Endothelial cell of umbilical vein (primary cell): ENCODE measurements around the gene DEUP1. TPM values are rescaled to one million over a fixed set of nuclear protein-coding genes. Genes with fewer than 3 reads are reported as not detected.

ENCODE experiments used
- BruUV-seq: library from RNA; stranded (reverse); fragments of 400-500 nt; replicated peaks from 2 replicates; lab custom pipeline; 2021; lab: Mats Ljungman, UMichigan
- CTCF ChIA-PET: fragments of 300-600, 350-600 bp; sonication (Branson Sonifier 250); formaldehyde crosslinking; loops from one replicate; lab custom pipeline; 2021; ENCODE audit warnings: antibody characterized with exemption, inconsistent platforms; lab: Charles Lee
- POLR2A ChIA-PET: fragments of 300-600, 350-600 bp; sonication (Branson Sonifier 250); formaldehyde crosslinking; loops from one replicate; lab custom pipeline; 2021; ENCODE audit warnings: antibody characterized with exemption, inconsistent platforms; lab: Charles Lee
- DNase-seq: peaks from one replicate; pipeline ENCODE4 v3.0.0-alpha.2; 2011; ENCODE audit warnings: low read depth, low spot score
- FAIRE-seq: peaks from 2 replicates; lab custom pipeline; 2011; peaks lifted over from hg19 to GRCh38; lab: Jason Lieb, UNC
- H2AFZ ChIP-seq: 2 replicates; pipeline ENCODE4 v1.6.0; 2012; ENCODE audit warnings: low read depth, low read length, control low read depth, inconsistent platforms
- H3K27ac ChIP-seq: 2 replicates; pipeline ENCODE4 v1.5.1; 2011; ENCODE audit warnings: low read depth, mild to moderate bottlenecking, control low read depth, low read length, moderate library complexity; ENCODE audit not compliant: insufficient read depth
- H3K27me3 ChIP-seq, 2 experiments: 2 replicates each; pipeline versions ENCODE4 v1.6.0 to v1.6.1; 2011; ENCODE audit warnings: low read length in 2 of 2, mixed read lengths in 1 of 2; ENCODE audit not compliant: control insufficient read depth in 2 of 2, insufficient read depth in 2 of 2
- H3K36me3 ChIP-seq, 2 experiments: 2 replicates in 1 of 2; 3 replicates in 1 of 2; pipeline ENCODE4 v1.5.1; 2011; ENCODE audit warnings: low read length in 2 of 2, mild to moderate bottlenecking in 1 of 2, moderate library complexity in 1 of 2; ENCODE audit not compliant: control insufficient read depth in 2 of 2, insufficient read depth in 2 of 2; ENCODE audit errors: extremely low read depth in 1 of 2
- H3K4me1 ChIP-seq: 3 replicates; pipeline ENCODE4 v1.5.1; 2011; ENCODE audit warnings: mild to moderate bottlenecking, low read length; ENCODE audit not compliant: control insufficient read depth, insufficient read depth; ENCODE audit errors: extremely low read depth
- H3K4me2 ChIP-seq: 2 replicates; pipeline ENCODE4 v1.6.1; 2011; ENCODE audit warnings: low read length, control low read depth, mixed read lengths; ENCODE audit not compliant: insufficient read depth
- H3K4me3 ChIP-seq, 3 experiments: fragments of 200-600 bp in 1 of 3; sonication (generic), shearing (Covaris generic) in 1 of 3; replicated peaks in 1 of 3; 2 replicates each; pipeline ENCODE4 v1.5.1; 2011 to 2016; ENCODE audit warnings: control low read depth in 3 of 3, low read length in 3 of 3, mild to moderate bottlenecking in 2 of 3, inconsistent platforms in 1 of 3, low read depth in 1 of 3, moderate library complexity in 1 of 3; ENCODE audit not compliant: insufficient read depth in 1 of 3
- H3K79me2 ChIP-seq: 2 replicates; pipeline ENCODE4 v1.6.0; 2012; ENCODE audit warnings: low read length, inconsistent platforms; ENCODE audit not compliant: control insufficient read depth, insufficient read depth
- H3K9ac ChIP-seq: replicated peaks from 2 replicates; pipeline ENCODE3; 2011; ENCODE audit warnings: low read length, control low read depth; ENCODE audit not compliant: insufficient read depth; ENCODE audit errors: extremely low read depth
- H3K9me1 ChIP-seq: replicated peaks from 3 replicates; pipeline ENCODE4 v1.6.0; 2011; ENCODE audit warnings: mild to moderate bottlenecking, low read length; ENCODE audit not compliant: control insufficient read depth, insufficient read depth; ENCODE audit errors: extremely low read depth
- H3K9me3 ChIP-seq: replicated peaks from 2 replicates; pipeline ENCODE4 v1.5.1; 2012; ENCODE audit warnings: low read length, inconsistent platforms; ENCODE audit not compliant: control insufficient read depth, insufficient read depth
- H4K20me1 ChIP-seq: replicated peaks from 2 replicates; pipeline ENCODE3; 2011; ENCODE audit warnings: mild to moderate bottlenecking, low read length; ENCODE audit not compliant: control insufficient read depth, insufficient read depth; ENCODE audit errors: extremely low read depth
- EZH2 ChIP-seq: IDR thresholded peaks from 2 replicates; pipeline ENCODE4 v1.6.1; 2012; ENCODE audit warnings: borderline replicate concordance, low read depth, mild to moderate bottlenecking, moderate library complexity, low read length, inconsistent platforms; ENCODE audit not compliant: severe bottlenecking
- FOS ChIP-seq: IDR thresholded peaks from 2 replicates; pipeline ENCODE4 v1.6.1; 2011; ENCODE audit warnings: mild to moderate bottlenecking, low read length, moderate library complexity, borderline replicate concordance; ENCODE audit not compliant: insufficient read depth
- GATA2 ChIP-seq: IDR thresholded peaks from 2 replicates; pipeline ENCODE4 v1.7.0; 2011; ENCODE audit warnings: low read depth, mild to moderate bottlenecking, moderate library complexity, mixed read lengths, low read length; ENCODE audit not compliant: insufficient read length, insufficient read depth
- JUN ChIP-seq: IDR thresholded peaks from 2 replicates; pipeline ENCODE4 v1.6.1; 2011; ENCODE audit warnings: borderline replicate concordance, low read depth; ENCODE audit not compliant: insufficient read length, insufficient read depth
- MYC ChIP-seq: IDR thresholded peaks from one replicate; pipeline ENCODE4 v1.6.1; 2011; ENCODE audit warnings: mild to moderate bottlenecking, low read depth, low read length
- POLR2A ChIP-seq: IDR thresholded peaks from 2 replicates; pipeline ENCODE4 v1.6.1; 2012; ENCODE audit warnings: low read depth, mild to moderate bottlenecking, control low read depth, low read length
- POLR2AphosphoS5 ChIP-seq: IDR thresholded peaks from 2 replicates; pipeline ENCODE4 v1.6.1; 2012; ENCODE audit warnings: low read depth, mild to moderate bottlenecking, control low read depth, low read length, moderate library complexity; ENCODE audit not compliant: insufficient read depth
- dilution Hi-C: fragments of 300-500 bp; cut with MboI; formaldehyde crosslinking; loops from one replicate; pipeline ENCODE4 v1.15.0; 2019; ENCODE audit warnings: low sequenced_read_pairs; ENCODE audit not compliant: extremely low pct_ligation_motif_present
- intact Hi-C: fragments of 100-400 bp; cut with micrococcal nuclease; formaldehyde crosslinking; loops from one replicate; pipeline ENCODE4 v1.10.0; 2022
- polyA plus RNA-seq, 4 experiments: library from polyadenylated mRNA; depleted of rRNA in 3 of 4; stranded (reverse) in 3 of 4; unstranded in 1 of 4; fragments of >200 nt; gene quantifications; 2 replicates each; pipeline versions ENCODE4 v1.2.1 to v1.2.3, GENCODE V29; 2011 to 2012; ENCODE audit warnings: missing spikeins in 1 of 4
- total RNA-seq: library from RNA; stranded (reverse); gene quantifications from 2 replicates; pipeline ENCODE4 v1.2.3, GENCODE V29; 2021
- TF ChIP-seq, protein P1 (sequence below): IDR thresholded peaks from 2 replicates; pipeline ENCODE4 v1.6.1; 2011; ENCODE audit not compliant: insufficient read depth, insufficient read length
- TF ChIP-seq, protein P2 (sequence below), 2 donors: IDR thresholded peaks; 1 replicate in 1 of 2; 2 replicates in 1 of 2; pipeline ENCODE4 v1.5.1; 2011; ENCODE audit warnings: low read length in 2 of 2, mild to moderate bottlenecking in 2 of 2, moderate library complexity in 2 of 2, control low read depth in 1 of 2, inconsistent platforms in 1 of 2, low read depth in 1 of 2; ENCODE audit not compliant: insufficient read depth in 1 of 2; ENCODE audit errors: extremely low read depth in 1 of 2

The DEUP1 gene
- total and polyA plus RNA-seq, 2 donors (not counting 3 experiments of a cell fraction or from before 2014, with no cell fraction given), result not detected

DNA sequence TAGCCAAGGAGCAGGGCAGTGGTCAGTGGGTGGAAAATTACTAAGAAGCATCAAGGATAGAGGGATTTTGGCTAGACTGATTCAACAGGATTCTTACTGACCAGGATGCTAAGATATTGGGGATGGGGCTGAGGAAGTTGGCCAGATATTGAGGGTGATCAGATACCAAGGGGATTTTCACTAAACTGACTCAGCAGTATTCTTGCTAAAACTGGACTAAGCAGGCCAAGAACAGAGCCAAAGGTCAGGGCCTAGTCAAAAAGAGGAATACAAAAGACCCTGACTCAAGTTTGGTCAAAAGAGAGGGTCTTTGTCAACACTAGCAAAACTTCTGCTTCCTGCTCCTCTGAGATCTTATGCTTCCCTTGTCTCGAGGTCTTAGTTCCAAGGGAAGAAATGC lies 38.6 kb upstream of the DEUP1 start:
- FAIRE-seq, result no peak
- BruUV-seq, result no TSS peak
- dilution Hi-C loops, result no loop called here

More for the DNA sequence above, 38.6 kb upstream of the DEUP1 start:
- Histone ChIP-seq H4K20me1 (no peaks in the 10 kb centered on the region), H2AFZ (no peak overlapping the region), H3K9me3 (no peaks in the 10 kb centered on the region), H3K9ac (no peak overlapping the region), H3K4me1 (no peaks in the 10 kb centered on the region), H3K9me1 (no peaks in the 10 kb centered on the region), H3K27me3 (no peaks in the 10 kb centered on the region), H3K27ac (no peak overlapping the region), H3K79me2 (no peaks in the 10 kb centered on the region), H3K4me3 (no peak overlapping the region), H3K36me3 (no peaks in the 10 kb centered on the region), H3K4me2 (no peak overlapping the region)
- intact Hi-C loops, result no loop called here
- TF ChIP-seq FOS (no peak), POLR2AphosphoS5 (no peak), MYC (no peak), JUN (no peak), EZH2 (no peak), POLR2A (no peak), GATA2 (no peak)
- TF ChIP-seq, protein P1, sequence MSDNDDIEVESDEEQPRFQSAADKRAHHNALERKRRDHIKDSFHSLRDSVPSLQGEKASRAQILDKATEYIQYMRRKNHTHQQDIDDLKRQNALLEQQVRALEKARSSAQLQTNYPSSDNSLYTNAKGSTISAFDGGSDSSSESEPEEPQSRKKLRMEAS, result no peak
- TF ChIP-seq, protein P2, sequence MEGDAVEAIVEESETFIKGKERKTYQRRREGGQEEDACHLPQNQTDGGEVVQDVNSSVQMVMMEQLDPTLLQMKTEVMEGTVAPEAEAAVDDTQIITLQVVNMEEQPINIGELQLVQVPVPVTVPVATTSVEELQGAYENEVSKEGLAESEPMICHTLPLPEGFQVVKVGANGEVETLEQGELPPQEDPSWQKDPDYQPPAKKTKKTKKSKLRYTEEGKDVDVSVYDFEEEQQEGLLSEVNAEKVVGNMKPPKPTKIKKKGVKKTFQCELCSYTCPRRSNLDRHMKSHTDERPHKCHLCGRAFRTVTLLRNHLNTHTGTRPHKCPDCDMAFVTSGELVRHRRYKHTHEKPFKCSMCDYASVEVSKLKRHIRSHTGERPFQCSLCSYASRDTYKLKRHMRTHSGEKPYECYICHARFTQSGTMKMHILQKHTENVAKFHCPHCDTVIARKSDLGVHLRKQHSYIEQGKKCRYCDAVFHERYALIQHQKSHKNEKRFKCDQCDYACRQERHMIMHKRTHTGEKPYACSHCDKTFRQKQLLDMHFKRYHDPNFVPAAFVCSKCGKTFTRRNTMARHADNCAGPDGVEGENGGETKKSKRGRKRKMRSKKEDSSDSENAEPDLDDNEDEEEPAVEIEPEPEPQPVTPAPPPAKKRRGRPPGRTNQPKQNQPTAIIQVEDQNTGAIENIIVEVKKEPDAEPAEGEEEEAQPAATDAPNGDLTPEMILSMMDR (IDR thresholded peaks at IDR 0.05; ENCODE audit: extremely low read depth in 1 of 2, insufficient read depth in 1 of 2, low read depth in 1 of 2, low read length in 2 of 2), result no peak
- ChIA-PET POLR2A (no interaction called here), CTCF (no interaction called here)
- no peak for DNase-seq
